ENCODE results near the gene ISX.

The ISX gene

DNA sequence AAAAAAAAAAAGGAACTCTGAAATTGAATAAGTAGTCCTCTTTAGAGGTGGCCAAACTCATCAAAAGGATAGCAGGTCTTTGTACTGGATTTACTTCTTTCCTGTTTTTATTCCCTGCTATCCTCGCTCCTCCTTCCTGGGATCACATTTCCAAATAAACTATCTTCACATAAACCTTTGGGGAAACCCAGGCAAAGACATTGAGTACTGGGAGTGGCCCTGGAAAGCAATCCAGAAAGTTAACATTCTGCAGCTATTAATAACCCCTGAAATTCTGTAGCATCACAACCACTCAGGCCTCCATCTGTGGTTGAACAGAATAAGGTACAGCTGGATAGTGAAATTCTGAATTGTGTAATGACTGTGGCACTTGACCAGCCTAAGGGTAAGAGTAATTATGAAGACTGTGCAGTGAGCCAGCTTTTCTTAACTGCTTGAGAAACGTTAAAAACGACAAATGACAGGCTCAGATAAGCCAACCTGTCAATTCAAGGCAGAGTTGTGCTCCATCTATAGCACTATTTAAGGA lies 58.8 kb downstream of the ISX start:
- TF ChIP-seq, protein P1, sequence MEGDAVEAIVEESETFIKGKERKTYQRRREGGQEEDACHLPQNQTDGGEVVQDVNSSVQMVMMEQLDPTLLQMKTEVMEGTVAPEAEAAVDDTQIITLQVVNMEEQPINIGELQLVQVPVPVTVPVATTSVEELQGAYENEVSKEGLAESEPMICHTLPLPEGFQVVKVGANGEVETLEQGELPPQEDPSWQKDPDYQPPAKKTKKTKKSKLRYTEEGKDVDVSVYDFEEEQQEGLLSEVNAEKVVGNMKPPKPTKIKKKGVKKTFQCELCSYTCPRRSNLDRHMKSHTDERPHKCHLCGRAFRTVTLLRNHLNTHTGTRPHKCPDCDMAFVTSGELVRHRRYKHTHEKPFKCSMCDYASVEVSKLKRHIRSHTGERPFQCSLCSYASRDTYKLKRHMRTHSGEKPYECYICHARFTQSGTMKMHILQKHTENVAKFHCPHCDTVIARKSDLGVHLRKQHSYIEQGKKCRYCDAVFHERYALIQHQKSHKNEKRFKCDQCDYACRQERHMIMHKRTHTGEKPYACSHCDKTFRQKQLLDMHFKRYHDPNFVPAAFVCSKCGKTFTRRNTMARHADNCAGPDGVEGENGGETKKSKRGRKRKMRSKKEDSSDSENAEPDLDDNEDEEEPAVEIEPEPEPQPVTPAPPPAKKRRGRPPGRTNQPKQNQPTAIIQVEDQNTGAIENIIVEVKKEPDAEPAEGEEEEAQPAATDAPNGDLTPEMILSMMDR (IDR thresholded peaks at IDR 0.05), result no peak
- Mint-ChIP-seq H3K4me3 (no peak overlapping the region), H3K36me3 (ENCODE audit: low read depth) (no peaks in the 10 kb centered on the region), H3K9me3 (peaks cover 6% of the 10 kb centered on the region), H3K27ac (no peak overlapping the region), H3K27me3 (ENCODE audit: low read depth, poor library complexity) (peaks cover 99% of the 10 kb centered on the region), H3K4me1 (peaks cover 10% of the 10 kb centered on the region)
- no peak for DNase-seq

GRCh38 chr22:35126993-35127392 lies 61.0 kb downstream of the ISX start:
- H3K4me1 Mint-ChIP-seq, result peaks cover 15% of the 10 kb centered on the region
- peaks cover 99% of the 10 kb centered on the region for H3K27me3 Mint-ChIP-seq (ENCODE audit: low read depth, poor library complexity)
- TF ChIP-seq, protein P1 (IDR thresholded peaks at IDR 0.05), result no peak
- peaks cover 6% of the 10 kb centered on the region for H3K9me3 Mint-ChIP-seq
- no peak for DNase-seq
- no peak overlapping the region for H3K4me3 Mint-ChIP-seq
- no peaks in the 10 kb centered on the region for H3K36me3 Mint-ChIP-seq (ENCODE audit: low read depth)
- no peak overlapping the region for H3K27ac Mint-ChIP-seq

DNA sequence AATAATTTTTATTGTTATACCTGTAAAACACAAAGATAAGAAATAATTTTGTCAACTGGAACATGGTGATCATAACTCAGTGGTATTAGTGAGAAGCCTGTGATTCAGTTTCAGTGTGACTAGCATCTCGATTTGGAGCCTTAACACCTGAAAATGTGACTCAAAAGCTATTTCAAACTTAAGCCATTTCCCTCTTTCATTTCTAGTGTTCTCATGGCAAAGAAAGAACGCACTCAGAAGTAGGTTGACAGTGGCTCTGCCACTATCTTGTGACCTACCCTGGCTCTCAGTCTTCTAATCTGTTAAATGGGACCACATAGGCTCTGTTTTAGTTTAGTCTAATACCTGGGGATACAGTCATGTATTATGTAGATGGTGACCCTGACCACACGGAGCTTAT lies 62.7 kb downstream of the ISX start:
- peaks cover 20% of the 10 kb centered on the region for H3K4me1 Mint-ChIP-seq
- no peak overlapping the region for H3K27ac Mint-ChIP-seq
- TF ChIP-seq, protein P1 (IDR thresholded peaks at IDR 0.05), result no peak
- H3K36me3 Mint-ChIP-seq (ENCODE audit: low read depth), result no peaks in the 10 kb centered on the region
- H3K27me3 Mint-ChIP-seq (ENCODE audit: low read depth, poor library complexity), result peaks cover 98% of the 10 kb centered on the region
- no peak for DNase-seq
- peaks cover 6% of the 10 kb centered on the region for H3K9me3 Mint-ChIP-seq
- H3K4me3 Mint-ChIP-seq, result no peak overlapping the region

DNA sequence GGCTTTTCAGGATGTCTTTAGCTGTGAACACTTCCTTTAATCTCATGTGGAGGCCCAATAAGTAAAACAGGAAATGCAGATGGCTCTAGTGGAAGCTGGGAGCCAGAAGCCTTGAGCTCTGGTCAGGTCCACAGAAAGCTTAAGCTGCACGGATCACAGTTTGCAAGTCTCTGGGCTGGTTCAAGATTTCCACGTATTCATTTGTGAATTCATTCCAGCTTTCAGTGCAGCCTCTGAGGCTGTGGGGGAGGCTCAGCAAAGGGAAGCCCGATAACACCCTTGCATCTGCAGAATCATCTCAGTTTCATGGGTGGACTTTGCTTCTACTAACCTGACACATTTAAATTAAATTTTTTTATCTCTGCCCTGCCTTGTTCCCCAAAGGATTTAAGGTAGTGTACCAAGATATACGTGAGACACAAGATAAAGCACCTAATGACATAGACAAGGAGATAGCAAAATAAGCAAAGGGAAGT lies 65.6 kb downstream of the ISX start:
- H3K27ac Mint-ChIP-seq, result no peak overlapping the region

DNA sequence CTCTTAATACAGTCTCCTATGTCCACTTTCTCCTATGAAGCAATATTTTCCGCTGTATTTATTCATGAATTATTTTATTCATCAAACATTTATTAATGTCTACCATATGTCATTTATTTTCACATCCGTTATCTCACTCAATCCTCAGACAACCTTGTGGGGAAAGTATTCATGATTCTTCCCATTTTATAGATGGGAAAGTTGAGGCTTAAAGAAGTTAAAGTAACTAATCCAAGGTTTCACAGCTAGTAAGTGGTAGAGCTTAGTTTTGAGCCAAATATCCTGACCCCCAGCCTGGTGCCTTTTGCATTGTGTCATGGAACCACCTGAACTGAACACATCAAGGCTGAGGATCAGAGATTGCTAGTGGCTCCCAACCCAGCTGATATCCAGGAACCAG lies 66.6 kb downstream of the ISX start:
- DNase-seq, result no peak
- Mint-ChIP-seq H3K4me3 (no peak overlapping the region), H3K36me3 (ENCODE audit: low read depth) (no peaks in the 10 kb centered on the region), H3K9me3 (peaks cover 10% of the 10 kb centered on the region), H3K27ac (no peak overlapping the region), H3K27me3 (ENCODE audit: low read depth, poor library complexity) (peaks cover 80% of the 10 kb centered on the region), H3K4me1 (peaks cover 33% of the 10 kb centered on the region)
- TF ChIP-seq, protein P1 (IDR thresholded peaks at IDR 0.05), result no peak

More for the DNA sequence above, 65.6 kb downstream of the ISX start:
- no peak for DNase-seq
- H3K9me3 Mint-ChIP-seq, result no peaks in the 10 kb centered on the region
- no peaks in the 10 kb centered on the region for H3K36me3 Mint-ChIP-seq (ENCODE audit: low read depth)
- H3K4me1 Mint-ChIP-seq, result peaks cover 34% of the 10 kb centered on the region
- peaks cover 80% of the 10 kb centered on the region for H3K27me3 Mint-ChIP-seq (ENCODE audit: low read depth, poor library complexity)
- TF ChIP-seq, protein P1 (IDR thresholded peaks at IDR 0.05), result no peak
- no peak overlapping the region for H3K4me3 Mint-ChIP-seq

DNA sequence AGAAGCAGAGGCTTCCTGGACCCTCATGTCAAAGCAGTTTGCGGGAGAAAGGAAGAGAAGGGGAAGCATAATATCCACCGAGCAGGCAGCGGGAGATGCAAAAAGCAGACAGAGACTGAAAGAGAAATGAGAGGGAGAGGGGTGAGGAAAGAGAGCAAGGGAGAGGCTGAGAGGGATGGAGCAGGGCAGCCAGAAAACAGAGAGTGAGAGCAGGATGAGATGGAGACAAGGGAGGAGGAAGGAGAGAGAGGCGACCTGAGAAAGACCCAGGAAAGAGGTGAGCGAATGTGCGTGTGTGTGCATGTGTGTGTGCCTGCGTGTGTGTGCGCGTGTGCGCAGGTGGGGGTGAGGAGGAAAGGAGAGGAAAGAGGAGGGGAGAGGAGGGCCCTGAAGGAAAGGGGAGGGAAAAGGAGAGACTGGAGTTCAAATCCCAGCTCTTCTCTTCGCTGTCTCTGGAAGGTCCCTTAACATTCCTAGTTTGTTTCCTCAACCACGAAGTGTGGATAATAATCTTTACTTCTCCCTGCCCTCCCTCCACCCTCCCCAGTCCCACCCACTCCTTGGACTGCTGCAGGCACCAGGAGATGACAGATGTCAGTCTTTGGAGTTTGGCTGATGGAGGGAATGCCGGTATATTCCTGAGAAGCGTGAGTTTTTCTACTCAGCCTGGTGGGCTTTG lies 67.9 kb downstream of the ISX start:
- TF ChIP-seq, protein P1 (IDR thresholded peaks at IDR 0.05), result no peak
- peaks cover 14% of the 10 kb centered on the region for H3K9me3 Mint-ChIP-seq
- peaks cover 33% of the 10 kb centered on the region for H3K4me1 Mint-ChIP-seq
- DNase-seq, result no peak
- peaks cover 80% of the 10 kb centered on the region for H3K27me3 Mint-ChIP-seq (ENCODE audit: low read depth, poor library complexity)
- peak overlapping the region; percentile 22 for H3K27ac Mint-ChIP-seq
- H3K36me3 Mint-ChIP-seq (ENCODE audit: low read depth), result no peaks in the 10 kb centered on the region
- no peak overlapping the region for H3K4me3 Mint-ChIP-seq

All from nephron progenitor cell (in vitro differentiated cells).